Bone marrow (tissue), 2 donors: Measurements from ENCODE around the gene RFWD3.

Experiments used
- DNase-seq, 2 donors: peaks; one replicate each; lab custom pipeline; 2025; lab: John Stamatoyannopoulos, UW

Gene RFWD3

DNA sequence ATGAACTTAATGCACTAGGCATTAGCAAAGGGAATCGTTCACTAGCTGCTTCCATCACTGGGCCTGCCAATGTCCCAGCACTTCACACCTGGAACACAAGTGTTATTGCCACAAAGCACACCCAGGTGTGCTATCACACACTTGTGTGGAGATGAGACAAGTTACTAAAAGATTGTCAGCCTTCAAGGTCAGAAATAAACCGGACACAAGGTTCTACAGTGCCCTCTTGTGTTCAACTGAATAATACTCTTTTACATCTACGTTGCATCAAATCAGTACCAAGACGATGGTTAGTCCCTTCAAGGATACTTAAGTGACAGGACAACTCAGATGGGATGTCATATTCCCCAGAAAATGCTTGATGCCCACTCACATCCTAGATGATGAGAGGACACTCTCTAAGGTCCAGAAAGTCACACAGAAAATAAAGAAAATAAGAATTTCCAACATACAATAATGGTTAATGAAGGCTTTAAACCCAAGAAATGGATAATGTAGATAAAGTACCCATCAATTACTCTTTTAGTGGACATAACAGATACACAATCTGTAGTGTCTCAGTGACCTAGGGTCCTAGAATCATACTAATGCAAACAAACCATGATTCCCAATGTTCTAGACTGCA is 43.4 kb downstream of the RFWD3 start:
- DNase-seq: no peak

DNA sequence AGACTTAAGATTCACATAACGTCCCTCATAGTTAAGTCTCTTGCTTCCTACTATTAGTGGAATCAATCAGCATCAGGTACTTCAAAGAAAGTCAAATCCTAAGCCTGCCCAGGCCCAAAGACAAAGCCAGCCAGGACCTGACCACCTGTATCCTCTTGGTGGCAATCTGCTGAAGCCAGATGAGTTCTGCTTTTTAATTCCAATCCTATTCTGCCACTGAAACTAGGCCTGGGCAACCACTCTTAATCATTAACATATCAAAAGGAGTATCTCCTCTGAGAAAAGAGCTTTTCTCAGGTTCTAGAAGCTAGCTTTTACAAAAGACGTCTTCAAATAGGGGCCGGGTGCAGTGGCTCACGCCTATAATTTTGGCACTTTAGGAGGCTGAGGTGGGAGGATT is 44.7 kb downstream of the RFWD3 start:
- no peak for DNase-seq

DNA sequence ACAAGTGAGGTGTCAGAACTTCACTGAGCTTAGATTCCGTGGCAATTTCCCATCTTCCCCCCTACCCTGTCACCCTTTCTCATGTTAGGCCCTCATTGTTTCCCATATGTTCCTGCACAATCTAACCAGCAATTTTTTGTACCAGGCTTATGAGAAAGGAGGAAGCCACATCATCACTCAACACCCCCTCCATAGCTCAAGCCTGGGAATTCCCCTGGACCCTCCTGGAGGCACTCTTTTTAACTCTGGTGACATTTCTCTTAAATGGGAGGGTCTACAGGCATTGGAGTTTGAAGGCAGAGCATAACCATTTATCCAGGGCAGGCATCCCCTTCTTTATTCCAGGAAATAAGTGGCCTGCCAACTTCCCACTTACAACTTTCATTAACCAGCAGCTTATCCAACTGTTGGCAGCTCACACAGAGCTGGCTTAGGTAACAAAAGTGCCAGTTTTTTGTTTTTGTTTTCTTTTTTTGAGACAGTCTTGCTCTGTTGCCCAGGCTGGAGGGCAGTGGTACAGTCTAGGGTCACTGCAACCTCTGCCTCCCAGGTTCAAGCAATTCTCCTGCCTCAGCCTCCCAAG is 49.4 kb downstream of the RFWD3 start:
- DNase-seq: no peak

DNA sequence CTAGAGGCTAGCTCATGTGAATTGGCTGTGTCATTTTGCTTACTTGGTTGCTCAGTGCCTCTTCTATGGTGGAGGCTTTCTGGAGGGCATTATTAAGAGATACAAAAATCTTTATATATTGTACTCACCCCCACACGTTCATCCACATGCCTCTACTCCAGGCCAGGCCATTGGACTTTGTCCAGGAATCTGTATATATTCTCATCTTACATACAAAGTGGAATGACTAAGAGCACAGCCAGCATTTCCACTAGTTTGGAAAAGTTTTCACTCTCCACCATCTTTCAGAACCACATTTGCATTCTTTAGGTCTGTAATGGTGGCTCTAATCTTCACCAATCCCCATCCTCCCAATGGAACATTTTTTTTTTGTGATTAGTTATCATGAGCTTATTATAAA is 55.0 kb downstream of the RFWD3 start:
- DNase-seq: no peak

DNA sequence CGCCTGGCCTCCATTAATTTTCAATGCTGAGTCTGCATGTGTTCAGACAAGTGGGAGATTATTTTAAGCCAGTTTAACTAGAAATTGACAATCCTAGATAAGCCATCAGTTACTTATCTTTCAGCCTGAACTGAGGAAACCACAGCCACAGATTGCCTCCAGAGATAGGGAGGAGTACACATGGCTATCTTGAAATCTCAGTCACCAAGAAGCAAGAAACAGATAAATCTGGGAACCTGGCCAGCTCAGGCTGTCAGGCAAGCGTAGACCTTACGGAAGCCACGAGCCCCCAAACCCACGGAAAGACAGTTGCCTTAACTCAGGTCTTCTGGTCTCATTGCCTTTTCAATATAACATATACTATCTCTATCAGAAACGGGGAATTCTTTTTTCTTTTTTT is 57.7 kb downstream of the RFWD3 start:
- peak in 1 of 2 donors; percentile 70 for DNase-seq

DNA sequence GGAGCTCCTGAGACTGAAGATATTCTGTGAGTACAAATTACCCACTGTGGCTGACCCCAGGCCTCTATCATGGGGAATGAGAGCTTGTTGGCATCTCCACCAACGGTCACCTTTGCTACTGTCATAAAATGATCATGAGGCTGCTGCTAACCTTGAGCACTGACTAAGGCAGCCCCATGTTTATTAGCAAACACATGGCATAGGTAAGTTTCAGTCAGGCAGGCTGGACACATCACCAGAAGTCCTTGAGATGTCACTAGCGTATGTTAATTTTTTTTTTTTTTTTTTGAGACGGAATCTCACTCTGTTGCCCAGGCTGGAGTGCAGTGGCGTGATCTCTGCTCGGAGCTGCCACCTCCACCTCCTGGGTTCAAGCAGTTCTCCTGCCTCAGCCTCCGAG is 58.3 kb downstream of the RFWD3 start:
- DNase-seq: no peak

DNA sequence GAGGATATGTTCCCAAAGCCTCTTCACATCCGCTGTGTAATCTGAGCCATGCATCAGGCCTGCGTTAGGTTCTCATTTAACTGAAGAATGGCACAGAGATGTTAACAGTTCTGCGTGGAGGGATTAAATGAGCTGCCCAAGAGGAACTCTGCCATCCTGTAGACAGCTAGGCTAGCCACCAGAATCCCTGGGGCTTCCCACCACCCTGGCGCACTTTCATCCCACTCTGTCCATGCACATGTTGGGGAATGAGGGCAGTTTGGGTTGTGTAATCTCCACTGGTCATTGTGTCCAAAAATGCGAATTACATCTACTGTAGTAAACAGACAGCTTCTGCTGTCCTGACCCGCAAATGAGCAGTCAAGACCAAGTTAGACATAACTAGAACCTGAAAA is 58.7 kb downstream of the RFWD3 start:
- DNase-seq: no peak

DNA sequence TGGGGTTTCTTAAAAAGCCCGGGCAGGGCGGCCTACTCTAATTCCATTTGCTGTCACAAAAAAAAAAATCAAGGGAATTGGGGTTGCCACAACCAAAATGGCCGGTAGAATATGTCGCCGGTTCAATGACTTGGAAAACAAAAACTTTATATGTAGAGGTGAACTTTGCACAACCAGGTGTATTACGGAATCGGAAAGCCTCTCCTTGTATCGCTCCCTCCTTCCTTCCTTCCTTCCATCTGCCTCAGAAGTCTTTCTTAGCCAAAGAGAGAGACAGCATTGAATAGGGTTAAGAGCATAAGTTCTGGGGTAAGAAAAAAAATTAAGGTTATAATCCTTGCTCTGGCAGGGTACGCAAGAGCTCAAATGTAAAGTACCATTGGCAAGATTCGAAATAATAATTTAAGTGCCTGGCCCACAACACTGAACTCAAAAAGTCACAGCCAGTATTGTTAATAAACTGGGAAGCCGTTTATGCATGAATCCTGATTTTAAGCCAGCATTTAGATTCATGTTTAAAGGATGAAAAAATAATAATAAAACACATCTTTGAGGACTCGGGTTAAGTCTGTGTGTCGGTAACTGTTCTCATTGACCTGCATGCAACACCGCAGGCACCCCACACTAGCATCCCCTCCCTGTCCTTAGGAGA is 59.2 kb downstream of the RFWD3 start:
- DNase-seq: peak in 1 of 2 donors; percentile 28

DNA sequence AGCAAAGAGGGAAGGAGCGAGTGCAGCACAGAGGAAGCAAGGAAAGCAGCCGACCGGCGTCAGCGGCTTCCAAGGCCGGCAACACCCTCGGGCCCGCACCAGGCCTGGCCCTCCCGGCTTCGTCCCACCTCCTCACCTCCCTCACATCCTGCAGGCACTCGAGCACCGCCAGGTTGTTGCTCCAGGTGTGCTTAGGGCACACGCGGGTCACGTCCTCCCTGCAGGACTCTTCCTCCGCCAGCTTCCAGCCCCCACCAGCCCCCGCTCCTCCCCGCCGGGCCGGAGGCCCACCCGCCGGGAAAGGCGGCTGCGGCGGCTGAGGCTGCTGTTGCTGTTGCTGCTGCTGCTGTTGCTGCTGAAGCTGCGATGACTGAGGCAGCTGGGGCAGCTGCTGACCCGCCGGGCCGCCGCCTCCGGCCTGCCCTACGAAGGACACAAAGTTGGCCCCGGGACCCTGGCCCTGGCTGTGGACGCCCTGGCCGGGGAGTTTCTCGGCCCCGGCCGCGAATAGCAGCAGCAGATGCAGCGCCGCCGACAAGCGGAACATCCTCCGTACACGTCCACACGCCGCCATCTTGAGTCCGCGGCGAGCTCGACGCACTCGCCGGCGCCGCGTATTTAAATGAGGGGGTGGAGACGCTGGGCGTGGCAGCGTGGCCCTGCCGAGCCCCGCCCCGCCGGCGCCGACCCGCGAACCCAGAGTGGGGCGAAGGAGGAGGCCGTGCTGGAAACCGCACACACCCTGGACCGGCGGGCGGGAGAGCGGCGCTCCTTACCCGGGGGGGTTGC is 60.0 kb downstream of the RFWD3 start, which contains the start of gene GLG1:
Gene GLG1, minus strand, starts transcription at position 594 of the 789 bp plus-strand sequence. Its CDS starts 20 bp downstream, at position 574.
- peak; percentile 61 to 78 for DNase-seq

DNA sequence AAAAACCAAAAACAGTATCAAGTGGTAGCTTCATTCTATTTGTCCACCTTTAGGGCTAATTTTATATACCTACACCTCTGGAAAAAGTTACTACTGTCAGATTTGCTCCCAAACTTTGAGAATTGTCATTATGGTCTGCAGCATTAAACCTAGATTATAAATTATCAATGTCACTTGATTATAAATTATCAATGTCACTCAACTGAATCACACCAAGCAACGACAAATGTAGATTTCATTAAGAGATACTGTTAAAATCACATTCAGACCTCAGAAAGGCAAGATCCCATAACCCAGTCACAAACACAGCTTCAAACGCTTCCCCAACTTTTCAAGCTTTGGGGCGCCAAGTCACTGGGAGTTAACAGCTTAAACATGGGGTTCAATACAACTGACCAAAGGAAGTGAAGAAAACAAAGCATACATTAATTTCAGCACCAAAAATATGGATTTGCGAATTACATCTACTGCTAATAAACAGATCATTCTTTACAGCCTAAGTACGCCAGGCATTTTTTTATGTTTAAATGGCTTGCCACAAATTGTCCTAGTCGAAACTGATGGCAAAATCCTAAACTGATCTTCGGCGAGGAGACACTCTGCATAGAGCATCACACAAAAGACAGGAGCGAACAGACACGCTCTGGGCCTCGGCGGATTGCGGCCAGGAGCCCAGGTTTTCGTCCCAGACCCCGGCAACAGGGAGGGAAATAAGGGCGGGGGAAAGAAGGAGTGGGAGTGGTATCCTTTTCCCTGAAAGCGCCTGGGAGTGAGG is 60.7 kb downstream of the RFWD3 start:
- no peak for DNase-seq

DNA sequence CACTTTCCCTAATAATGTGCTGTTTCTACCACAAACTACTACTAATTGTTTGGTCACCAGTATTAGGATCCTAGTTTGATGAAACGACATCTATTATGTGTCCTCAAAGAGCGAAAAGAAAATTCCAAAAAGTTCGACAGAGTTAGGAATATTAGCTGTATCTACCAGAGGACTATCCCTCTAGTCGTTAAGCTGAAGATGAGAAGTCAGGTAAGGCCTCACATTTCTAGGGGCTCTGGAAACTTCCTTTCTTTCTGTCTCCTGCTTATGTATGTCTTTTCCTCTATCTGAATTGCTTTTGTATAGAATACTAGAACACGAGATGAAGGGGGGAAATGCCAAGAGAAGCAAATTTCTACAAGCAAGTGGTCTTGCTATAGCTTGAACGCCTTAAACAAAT is 61.3 kb downstream of the RFWD3 start:
- no peak for DNase-seq

DNA sequence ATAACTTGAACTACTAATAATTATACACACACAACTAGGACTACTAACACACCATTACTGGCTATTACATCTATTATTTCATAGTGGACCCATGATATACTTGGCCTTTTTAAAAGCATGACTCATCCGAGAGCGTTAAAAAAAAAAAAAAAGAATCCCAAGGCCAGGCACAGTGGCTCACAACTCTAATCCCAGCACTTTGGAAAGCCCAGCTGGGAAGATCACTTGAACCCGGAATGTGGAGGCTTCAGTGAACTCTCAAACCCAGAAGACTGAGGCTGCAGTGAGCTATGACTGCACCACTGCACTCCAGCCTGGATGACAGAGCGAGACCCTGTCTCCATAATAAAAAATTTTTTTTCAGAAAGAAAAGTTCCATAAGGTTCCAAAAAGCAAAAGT is 62.8 kb downstream of the RFWD3 start:
- DNase-seq: no peak

DNA sequence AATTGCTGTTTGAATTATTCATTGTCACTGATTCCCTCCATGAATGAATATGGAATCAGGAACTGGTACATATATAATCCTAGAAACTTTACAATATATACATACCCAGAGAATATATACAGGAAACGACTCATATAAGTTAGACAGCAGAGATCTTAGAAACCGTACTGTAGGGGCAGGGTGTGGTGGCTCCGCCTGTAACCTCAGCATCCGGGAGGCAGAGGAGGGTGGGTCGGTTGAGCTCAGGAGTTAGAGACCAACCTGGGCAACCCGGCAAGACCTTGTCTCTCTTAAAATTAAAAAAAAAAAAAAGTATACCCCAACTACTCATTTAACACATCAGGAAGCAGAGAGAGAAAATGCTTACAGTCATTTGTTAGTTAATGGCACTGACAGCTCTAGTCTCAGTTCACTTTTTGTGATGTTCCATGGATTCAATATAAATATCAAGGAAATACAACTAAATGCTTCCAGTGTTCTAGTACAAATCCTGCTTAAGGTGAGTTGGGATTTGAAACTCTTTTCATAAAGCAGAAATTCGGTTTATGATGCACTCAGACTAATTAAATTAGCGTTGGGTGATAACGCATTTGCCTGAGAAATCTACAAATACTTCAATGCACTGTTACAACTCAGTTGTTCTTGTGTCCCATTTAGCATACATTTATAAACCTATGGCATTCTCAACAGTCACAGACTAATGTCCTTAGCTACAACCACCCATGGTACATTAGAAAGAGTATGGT is 65.4 kb downstream of the RFWD3 start:
- DNase-seq: no peak

DNA sequence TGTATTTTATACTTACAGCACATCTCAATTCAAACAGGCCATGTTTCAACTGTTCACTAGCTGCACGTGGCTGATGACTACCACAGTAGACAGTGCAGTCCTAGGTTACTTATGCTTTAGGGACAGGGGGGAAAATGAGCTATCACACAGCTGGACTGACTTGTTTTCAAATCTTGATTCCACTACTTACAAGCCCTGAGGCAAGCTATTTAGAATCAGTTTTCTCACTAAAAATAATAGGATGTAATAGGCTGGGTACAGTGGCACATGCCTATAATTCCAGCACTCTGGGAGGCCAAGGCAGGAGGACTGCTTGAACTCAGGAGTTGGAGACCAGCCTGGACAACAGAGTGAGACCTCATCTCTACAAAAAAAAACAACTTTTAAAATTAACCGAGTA is 70.1 kb downstream of the RFWD3 start:
- DNase-seq: no peak

DNA sequence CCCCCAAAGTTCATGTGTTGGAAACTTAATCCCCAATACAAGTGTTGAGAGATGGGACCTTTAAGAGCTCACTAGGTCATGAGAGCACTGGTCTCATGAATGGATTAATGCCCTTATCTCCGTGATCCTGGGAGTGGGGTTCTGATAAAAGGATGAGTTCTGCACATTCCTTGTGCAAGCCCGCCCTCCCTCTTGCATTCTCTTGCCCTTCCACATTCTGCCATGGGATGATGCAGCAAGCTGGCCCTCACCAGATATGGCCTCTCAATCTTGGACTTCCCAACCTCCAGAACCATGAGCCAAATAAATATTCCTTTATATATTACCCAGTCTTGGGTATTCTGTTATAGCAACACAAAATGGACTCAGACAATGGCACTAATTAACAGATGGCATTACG is 73.8 kb downstream of the RFWD3 start:
- no peak for DNase-seq

DNA sequence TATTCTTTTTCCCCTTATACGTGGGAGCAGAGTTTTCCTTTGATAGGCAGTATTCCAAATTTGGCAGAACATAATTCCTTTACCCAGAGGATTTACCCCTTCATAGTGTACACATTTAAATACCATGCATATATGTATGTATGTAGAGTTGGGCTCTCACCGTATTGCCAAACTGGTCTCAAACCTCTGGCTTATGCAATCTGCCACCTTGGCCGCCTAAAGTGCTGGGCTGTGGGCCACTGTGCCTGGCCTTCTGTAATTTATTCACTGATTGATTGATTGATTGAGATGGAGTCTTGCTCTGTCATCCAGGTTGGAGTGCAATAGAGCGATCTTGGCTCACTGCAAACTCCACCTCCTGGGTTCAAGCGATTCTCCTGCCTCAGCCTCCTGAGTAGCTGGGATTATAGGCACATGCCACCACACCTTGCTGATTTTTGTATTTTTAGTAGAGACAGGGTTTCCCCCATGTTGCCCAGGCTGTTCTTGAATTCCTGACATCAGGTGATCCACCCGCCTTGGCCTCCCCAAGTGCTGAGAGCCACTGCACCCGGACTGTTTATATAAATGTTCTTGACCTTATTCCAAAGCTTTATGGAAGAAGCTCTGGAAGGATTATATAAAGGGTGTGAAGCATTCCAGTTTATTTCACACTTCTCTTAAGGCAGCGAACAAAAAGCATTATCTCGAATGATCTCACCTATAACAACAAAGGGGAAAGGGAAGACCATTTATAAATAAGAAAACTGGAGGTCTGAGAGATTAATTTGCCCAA is 74.6 kb downstream of the RFWD3 start:
- no peak for DNase-seq

DNA sequence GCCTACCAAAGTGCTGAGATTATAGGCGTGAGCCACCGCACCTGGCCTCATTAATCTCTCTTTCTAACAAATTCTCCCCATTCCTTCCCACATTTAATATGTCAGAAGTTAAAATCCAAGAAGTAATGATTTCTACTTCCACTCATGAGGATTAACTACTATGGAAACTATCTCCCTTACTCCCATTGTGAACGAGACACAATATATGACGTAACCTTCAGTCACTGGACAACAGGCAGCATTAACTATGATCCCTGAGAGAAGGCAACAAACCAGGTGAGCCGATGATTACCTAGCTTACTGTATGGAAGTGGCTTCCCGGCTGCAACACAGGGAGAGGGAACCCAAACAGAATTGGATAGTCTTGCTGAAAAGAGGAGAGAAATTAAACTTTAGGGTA is 79.7 kb downstream of the RFWD3 start:
- no peak for DNase-seq

DNA sequence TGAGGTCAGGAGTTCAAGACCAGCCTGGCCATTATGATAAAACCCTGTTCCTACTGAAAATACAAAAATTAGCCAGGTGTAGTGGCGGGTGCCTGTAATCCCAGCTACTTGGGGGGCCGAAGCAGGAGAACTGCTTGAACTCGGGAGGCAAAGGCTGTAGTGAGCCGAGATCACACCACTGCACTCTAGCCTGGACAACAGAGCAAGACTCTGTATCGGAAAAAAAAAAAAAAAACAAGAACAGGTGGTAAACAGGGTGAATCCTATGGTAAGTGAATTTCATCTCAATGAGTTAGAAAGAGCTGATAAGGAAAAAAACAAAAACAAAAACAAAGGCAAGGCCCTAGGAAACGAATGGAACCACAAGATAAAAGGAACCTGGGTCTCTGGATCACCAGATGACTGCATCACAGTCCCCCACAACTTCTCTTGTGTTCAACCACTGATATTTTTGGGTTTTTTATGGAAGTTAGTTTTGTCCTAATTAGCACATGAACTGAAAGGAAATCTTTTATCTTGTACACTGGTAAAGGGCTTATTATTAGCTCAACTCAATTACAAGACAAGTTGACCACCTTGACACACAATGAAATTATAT is 80.7 kb downstream of the RFWD3 start:
- DNase-seq: no peak

DNA sequence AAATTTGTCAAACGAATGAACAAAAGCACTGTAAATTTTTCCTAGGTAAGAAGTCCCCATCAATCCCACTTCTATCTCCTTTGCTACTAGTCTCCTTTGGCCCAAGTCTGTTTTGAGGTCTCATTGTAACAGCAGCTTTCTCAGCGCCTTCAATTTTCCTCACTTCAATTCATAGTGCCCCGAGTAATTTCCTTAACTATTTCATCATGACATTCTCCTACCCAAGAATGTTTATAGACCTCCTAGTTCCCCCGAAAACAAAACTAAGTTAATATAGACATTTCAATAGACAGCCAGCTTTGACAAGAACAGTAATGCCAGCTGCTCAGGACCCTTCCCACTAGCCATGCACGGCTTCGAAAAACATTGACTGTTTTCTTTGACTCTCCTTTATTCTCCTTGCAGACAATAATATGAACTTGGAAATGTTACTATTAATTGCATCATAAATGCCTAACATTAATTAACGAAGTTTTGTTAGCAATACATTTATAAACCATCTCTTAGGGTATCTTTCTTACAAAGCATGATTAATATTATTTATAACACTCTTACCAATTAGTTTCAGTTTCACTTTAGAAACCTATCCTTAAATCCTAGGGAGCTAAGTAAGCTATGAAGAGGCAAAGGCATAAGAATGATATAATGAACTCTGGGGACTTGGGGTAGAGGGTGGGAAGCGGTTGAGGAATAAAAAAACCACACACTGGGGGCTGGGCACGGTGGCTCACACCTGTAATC is 82.6 kb downstream of the RFWD3 start:
- DNase-seq: no peak
